Fibroblast of mammary gland (primary cell): ENCODE measurements around the gene OR2T10.

Source experiments
- DNase-seq: peaks from one replicate; pipeline ENCODE4 v3.0.0-alpha.2; 2010; ENCODE audit warnings: low read depth
- H3K4me3 ChIP-seq: 2 replicates; pipeline ENCODE4 v1.5.1; 2011; ENCODE audit warnings: low read depth, mild to moderate bottlenecking, low read length, moderate library complexity; ENCODE audit not compliant: control insufficient read depth
- TF ChIP-seq, protein P1 (sequence below): conservative IDR thresholded peaks from 2 replicates; pipeline ENCODE4 v1.5.1; 2011; ENCODE audit warnings: low read depth, low read length, inconsistent platforms; ENCODE audit not compliant: control insufficient read depth, insufficient read depth

The OR2T10 gene

GRCh38 chr1:248618119-248618518 lies 20.6 kb upstream of the OR2T10 start:
- no peak overlapping the region for H3K4me3 ChIP-seq
- no peak for DNase-seq
- TF ChIP-seq, protein P1, sequence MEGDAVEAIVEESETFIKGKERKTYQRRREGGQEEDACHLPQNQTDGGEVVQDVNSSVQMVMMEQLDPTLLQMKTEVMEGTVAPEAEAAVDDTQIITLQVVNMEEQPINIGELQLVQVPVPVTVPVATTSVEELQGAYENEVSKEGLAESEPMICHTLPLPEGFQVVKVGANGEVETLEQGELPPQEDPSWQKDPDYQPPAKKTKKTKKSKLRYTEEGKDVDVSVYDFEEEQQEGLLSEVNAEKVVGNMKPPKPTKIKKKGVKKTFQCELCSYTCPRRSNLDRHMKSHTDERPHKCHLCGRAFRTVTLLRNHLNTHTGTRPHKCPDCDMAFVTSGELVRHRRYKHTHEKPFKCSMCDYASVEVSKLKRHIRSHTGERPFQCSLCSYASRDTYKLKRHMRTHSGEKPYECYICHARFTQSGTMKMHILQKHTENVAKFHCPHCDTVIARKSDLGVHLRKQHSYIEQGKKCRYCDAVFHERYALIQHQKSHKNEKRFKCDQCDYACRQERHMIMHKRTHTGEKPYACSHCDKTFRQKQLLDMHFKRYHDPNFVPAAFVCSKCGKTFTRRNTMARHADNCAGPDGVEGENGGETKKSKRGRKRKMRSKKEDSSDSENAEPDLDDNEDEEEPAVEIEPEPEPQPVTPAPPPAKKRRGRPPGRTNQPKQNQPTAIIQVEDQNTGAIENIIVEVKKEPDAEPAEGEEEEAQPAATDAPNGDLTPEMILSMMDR, result no peak

GRCh38 chr1:248613742-248614141 lies 16.2 kb upstream of the OR2T10 start:
- TF ChIP-seq, protein P1, result no peak
- H3K4me3 ChIP-seq, result no peak overlapping the region
- DNase-seq, result no peak

GRCh38 chr1:248611883-248612414 lies 14.4 kb upstream of the OR2T10 start:
- TF ChIP-seq, protein P1, result no peak
- H3K4me3 ChIP-seq, result no peak overlapping the region
- DNase-seq, result no peak

- DNase-seq, result no peak
- TF ChIP-seq, protein P1, result no peak
- H3K4me3 ChIP-seq, result no peak overlapping the region
Measured at GRCh38 chr1:248610301-248610700, 12.8 kb upstream of the OR2T10 start.

DNA sequence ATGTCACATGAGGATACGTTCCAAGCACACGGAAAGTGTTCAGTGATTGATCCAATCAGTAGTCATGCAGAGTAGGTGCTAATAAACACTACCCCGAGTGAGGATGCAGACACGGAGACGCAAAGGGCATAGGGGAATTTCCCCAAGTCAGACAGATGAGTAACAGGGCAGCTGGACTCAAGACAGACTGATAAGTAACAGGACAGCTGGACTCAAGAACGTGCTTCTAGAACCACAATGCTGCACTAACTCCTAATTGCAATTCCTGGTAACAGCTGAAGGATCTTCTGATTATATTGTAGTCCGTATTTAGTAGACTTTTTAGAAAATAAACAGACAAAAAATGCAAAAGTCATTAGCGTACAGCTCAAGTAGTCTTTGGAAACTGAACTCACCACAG lies 1.9 kb upstream of the OR2T10 start:
- H3K4me3 ChIP-seq, result no peak overlapping the region
- DNase-seq, result no peak
- TF ChIP-seq, protein P1, result no peak

- DNase-seq, result no peak
- TF ChIP-seq, protein P1, result no peak
- no peak overlapping the region for H3K4me3 ChIP-seq
Measured at GRCh38 chr1:248596615-248597014, 885 bp downstream of the OR2T10 start.

DNA sequence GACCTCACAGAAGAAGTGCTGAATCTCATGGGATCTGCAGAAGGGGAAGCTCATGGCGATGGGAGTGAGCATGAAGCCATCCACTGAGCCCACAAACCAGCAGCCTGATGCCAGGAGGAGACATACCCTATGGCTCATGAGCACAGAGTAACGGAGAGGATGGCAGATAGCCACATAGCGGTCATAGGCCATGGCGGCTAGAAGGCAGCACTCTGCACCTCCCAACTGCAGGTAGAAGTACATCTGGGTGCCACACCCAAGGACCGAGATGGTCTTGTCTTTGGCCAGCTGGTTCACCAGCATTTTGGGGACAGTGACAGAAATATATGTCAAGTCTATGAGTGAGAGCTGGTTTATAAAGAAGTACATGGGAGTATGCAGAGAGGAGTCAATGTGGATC lies 4.3 kb downstream of the OR2T10 start:
- TF ChIP-seq, protein P1, result no peak
- no peak overlapping the region for H3K4me3 ChIP-seq
- no peak for DNase-seq
